Measurements from ENCODE around the gene C3orf20.

Gene C3orf20

GRCh38 chr3:14780927-14781507 lies 106.1 kb downstream of the C3orf20 start:
- no peak for DNase-seq

DNA sequence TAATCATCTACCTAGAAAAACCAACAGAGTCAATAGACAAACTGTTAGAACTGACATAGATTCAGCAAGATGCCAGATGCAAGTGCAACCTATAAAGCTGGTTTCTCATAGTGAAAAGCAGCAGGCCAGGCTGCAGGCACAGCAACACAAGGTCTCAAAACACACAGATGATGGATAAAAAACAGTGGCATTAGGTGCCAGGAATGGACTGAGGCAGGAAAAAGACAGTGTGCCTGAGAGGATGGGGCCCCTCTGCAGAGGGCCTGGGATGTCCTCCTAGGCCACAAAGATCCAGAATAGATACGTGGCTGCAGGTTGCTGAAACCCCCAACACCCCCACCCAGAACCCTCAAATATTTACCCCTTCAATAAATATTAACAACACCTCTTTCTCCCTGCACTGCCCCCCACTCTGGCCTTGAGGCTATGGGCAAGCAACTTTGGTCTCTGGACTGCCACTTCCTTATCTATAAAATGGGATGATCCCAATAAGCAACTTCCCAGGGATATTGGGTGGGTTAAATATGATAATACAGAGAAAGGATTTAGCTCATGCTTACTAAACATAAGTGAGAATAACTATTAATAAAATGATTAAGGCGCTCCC lies 108.6 kb downstream of the C3orf20 start:
- DNase-seq: no peak

- DNase-seq: no peak
Observed at GRCh38 chr3:14784087-14784681, 109.2 kb downstream of the C3orf20 start.

DNA sequence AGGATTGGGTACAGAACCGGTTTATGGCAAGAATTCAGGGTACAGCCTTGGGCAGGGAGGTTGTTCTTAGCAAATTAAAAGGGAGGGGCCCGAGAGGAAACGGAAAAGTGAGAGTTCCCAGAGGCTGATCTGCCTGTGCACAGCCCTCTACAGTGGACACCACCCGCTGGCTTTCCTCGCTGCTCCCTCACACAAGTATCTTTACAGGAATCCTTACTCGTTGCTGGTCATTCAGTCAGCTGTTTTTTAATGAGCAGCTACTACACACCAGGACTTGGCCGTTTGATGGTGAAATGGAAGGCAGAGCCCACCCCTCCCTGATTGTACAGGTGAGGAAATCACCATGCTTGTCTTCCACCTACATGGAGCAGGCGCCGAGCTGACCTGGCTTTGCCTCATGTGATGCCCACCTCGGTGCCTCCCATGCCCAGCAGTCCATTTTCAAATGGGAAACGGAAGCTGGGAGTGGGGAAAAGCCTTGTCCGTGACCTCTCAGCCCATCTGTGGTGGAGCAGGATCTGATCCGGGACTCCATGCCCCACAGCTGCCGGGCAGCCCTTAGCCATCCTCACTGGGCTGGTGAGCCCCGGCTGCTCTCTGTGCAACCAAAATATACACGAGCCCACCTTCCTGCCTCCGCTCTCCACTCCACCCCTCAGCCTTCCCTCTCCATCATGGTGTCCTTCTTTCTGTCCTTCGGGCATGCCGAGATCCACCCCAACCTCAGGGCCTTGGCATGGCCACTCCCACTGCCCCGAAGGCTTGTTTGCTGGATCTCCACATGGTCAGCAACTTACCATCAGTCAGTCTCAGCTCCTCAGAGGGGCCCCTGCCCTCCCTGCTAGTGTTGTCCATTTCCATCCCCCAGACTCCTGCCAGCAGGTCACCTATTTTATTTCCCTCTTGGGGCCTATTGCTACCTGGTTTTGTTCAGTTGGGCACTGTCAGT lies 110.5 kb downstream of the C3orf20 start:
- no peak for DNase-seq

DNA sequence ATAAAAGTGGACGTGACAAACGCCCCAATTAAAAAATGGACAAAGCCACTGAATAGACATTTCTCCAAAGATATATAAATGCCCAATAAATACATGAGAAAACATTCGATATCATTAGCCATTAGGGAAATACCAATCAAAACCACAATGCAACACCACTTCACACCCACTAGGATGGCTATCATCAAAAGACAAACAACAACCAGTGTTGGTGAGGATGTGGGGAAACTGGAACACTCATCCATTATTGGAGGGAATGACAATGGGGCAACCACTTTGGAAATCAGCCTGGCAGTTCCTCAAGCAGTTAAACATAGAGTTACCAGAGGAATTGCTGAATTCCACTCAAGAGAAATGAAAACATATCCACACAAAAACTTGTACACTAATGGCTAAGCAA lies 111.4 kb downstream of the C3orf20 start:
- DNase-seq: no peak

- DNase-seq: no peak
Observed at GRCh38 chr3:14787630-14788029, 112.7 kb downstream of the C3orf20 start.

GRCh38 chr3:14788644-14789043 lies 113.7 kb downstream of the C3orf20 start:
- no peak for DNase-seq

GRCh38 chr3:14789221-14789620 lies 114.3 kb downstream of the C3orf20 start:
- no peak for DNase-seq

GRCh38 chr3:14789640-14790285 lies 114.8 kb downstream of the C3orf20 start:
- no peak for DNase-seq

DNA sequence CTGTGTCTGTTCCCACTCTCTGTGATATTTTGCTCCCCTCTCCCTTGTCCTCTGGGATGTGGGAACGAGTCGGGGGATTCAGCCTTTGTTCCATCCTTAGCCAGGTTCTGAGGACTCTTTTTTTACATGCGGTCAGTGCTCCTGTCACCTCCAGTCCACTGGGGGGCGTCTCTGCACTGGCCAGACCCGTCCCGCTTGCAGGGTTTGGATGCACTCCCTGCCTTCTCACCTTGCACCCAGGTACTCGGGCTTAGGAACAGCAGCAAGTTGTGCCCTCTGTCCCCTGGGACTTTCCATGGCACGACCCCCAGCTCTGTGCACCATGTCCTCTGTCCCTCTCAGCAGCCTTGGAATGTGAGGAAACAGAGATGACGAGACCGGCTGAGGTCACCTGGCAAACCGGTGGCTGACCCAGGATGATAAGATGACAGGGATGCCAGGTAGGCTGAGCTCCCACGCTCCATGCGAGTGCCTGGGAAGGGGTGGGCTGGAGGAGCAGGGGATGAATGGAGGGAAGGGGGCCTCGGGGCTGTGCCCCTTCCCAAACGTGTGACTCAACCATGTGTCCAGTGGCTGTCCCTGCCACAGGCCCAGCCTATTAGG lies 116.5 kb downstream of the C3orf20 start:
- DNase-seq: peak; percentile 33 to 36

GRCh38 chr3:14792691-14793121 lies 117.8 kb downstream of the C3orf20 start:
- DNase-seq: no peak

DNA sequence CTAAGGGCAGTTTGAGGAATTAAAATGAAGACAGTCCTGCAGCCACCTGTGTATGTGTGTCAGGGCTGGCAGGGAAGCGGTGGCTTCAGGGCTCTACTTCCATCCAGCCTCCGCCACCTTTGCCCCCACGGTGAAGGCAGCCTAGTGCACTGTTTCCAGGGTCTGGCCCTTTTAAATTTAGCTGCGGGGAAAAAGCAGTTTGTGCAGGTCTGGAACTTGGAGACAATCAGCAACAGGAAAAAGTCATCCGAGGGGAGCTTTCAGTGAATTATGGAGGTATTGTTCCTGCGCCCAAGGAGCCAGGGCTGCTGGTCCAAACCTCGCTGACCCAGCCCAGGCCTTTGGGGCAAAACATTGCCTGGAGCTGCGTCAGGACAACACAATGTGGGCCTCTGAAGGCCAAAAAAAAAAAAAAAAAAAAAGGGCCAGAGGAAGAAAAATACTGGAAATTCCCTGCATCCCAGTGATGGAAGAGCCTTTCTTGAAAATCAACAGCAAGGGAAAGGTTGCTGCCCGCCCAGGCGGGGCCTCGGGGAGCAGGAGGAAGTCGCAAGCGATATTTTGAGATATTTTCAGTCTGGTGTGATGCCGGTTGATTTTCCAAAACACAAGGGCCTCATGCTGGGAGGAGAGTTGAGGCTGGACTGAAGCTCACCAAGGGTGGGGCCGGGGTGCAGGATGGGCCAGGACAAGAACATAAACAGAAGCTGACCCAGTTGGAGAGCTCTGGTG lies 118.4 kb downstream of the C3orf20 start:
- no peak for DNase-seq

DNA sequence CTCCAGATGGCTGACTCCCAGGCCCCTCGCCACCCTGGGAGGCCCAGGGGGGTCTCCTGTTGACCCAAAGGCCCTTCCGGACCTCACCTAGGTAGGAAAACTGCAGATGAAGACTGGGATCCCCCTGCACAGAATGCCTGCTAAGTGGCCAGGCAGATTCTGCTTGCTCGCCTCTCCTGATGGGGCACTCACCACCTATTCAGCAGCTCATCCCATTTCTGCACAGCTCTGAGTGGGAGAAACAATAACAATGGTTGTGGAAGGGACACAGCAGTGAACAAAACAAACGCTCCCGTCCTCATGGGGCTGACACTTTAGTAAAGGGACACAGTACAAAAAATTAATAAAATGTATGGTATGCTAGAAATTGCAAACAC lies 118.9 kb downstream of the C3orf20 start:
- DNase-seq: no peak

DNA sequence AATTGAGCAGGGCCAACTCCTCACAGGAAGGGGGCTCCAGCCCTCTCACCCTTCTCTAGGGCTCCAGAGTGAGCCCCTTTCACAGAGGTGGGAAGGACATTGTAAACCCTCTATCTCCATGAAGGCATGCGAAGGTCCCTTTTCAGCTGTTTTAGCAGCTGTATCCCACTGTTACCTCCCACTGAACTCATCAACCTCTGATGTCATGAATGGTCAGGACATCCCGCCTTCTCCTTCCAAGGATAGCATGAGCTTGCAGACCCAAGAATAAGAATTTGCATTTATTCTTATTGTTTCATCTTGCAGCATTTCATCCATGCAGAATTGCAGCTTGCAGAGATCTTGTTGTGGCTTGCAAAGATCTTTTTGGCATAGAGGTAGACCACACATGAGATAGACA lies 119.5 kb downstream of the C3orf20 start:
- no peak for DNase-seq

- DNase-seq: no peak
Observed at GRCh38 chr3:14795996-14796395, 121.1 kb downstream of the C3orf20 start.

GRCh38 chr3:14796403-14797077 lies 121.6 kb downstream of the C3orf20 start:
- DNase-seq: no peak

DNA sequence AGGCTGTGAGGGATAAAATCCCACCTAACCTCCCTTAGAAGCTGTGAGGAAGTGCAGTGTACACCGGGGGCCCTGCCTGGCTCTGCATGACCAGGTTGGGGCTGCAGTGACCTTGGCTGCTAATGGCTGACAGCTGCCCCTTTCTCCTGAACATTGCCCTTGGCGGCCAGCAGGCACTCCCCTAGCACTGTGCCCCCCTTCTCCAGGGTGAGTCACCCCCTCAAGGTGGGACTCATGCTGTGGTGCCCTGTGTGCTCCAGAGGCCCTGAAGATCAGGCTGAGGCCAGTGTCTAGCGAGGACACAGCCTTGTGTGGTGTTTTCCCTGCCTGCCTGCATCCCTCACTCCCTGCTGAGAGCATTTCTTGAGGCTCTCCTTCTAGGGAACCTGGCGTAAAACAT lies 122.8 kb downstream of the C3orf20 start:
- no peak for DNase-seq

DNA sequence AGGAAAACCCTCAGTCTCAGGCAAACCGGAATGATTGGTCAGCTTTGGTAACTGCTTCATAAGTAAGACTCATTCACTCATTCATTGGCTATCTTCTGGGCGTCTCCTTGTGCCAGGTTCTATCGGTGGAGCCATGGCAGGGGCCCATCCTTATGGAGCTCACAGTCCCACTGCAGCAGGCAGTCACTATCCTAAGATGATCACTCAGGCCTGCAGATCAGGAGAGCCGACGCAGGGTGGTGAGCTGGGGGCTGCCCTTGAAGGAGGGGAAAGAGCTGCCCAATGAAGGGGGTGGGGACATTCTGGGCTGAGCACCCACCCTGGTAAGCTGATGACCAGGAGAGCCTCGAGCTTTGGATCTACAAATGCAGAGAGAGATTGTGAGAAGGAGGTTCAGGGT lies 123.3 kb downstream of the C3orf20 start:
- no peak for DNase-seq

GRCh38 chr3:14799146-14799545 lies 124.2 kb downstream of the C3orf20 start:
- no peak for DNase-seq

DNA sequence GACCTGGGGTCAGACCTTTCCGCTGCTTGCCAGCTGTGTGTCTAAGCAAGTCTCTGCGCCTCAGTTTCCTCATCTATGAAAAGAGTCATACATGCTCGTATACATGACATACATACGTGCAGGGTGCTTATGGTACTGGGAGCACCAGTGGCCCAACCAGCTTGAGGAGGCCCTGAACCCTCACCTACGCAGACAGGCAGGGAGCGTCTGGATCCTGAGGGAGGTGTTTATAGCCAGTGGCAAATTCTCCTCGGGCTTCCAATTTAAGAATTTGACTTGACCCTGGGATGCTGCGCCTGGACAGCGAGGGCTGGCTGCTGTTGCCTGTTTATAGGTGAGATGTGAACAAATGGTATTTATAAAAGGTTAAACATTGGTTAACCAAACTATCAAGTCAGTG lies 126.1 kb downstream of the C3orf20 start:
- no peak for DNase-seq

- DNase-seq: no peak
Observed at GRCh38 chr3:14801668-14802380, 126.9 kb downstream of the C3orf20 start.
